Measurements from ENCODE around the gene SAV1. TPM values are rescaled to one million over a fixed set of nuclear protein-coding genes. Genes with fewer than 3 reads are reported as not detected.
A peak's percentile ranks its signal among the peaks of the same experiment; 100 is the strongest.

Gene SAV1
- total and polyA plus RNA-seq, 8 donors: 11.2 to 58.0 (median 26.0) TPM

DNA sequence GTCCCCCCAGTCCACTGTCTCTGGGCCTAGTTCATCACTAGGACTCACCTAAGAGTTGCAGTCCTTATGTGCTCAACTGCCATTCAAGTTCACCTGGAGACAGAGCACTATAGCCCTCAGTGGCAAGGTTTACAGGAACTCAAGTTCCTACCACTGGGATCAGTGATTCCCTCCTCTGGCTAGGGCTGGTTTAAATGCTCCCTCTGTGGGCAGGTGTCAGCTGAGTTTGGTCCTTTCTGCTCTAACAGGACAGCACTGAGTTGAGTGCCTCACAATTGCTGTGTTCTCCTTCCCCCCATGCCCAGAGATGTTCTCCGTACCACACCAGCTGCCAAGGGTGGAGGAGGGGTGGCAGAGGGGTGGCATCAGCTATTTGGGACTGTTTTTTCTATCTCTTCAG is 20.8 kb upstream of the SAV1 start:
- H3K4me1 ChIP-seq: no peaks in the 10 kb centered on the region
- H3K9me3 ChIP-seq: peaks cover 0 to 2% (median 0%) of the 10 kb centered on the region in 4 donors
- intact Hi-C loops (cut with DNase I; ENCODE audit: low total_unique reads): loop anchor here (5.0 kb wide), 1 partner anchor 238 kb away; no protein-coding TSS in a partner anchor
- H3K36me3 ChIP-seq: no peaks in the 10 kb centered on the region
- TF ChIP-seq POLR2AphosphoS5 (IDR thresholded peaks at IDR 0.05): no peak
- TF ChIP-seq, protein P1, sequence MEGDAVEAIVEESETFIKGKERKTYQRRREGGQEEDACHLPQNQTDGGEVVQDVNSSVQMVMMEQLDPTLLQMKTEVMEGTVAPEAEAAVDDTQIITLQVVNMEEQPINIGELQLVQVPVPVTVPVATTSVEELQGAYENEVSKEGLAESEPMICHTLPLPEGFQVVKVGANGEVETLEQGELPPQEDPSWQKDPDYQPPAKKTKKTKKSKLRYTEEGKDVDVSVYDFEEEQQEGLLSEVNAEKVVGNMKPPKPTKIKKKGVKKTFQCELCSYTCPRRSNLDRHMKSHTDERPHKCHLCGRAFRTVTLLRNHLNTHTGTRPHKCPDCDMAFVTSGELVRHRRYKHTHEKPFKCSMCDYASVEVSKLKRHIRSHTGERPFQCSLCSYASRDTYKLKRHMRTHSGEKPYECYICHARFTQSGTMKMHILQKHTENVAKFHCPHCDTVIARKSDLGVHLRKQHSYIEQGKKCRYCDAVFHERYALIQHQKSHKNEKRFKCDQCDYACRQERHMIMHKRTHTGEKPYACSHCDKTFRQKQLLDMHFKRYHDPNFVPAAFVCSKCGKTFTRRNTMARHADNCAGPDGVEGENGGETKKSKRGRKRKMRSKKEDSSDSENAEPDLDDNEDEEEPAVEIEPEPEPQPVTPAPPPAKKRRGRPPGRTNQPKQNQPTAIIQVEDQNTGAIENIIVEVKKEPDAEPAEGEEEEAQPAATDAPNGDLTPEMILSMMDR (IDR thresholded peaks at IDR 0.05): no peak
- TF ChIP-seq POLR2A (IDR thresholded peaks at IDR 0.05): no peak
- no peak for TF ChIP-seq EP300 (IDR thresholded peaks at IDR 0.05)
- no peak for DNase-seq
- no peak overlapping the region for H3K4me3 ChIP-seq
- 88 to 100% (median 97%) methylated on average over 1 of the region's 1 CpG for WGBS, 5 donors
- no peak overlapping the region for H3K27ac ChIP-seq
- no peaks in the 10 kb centered on the region for H3K27me3 ChIP-seq

DNA sequence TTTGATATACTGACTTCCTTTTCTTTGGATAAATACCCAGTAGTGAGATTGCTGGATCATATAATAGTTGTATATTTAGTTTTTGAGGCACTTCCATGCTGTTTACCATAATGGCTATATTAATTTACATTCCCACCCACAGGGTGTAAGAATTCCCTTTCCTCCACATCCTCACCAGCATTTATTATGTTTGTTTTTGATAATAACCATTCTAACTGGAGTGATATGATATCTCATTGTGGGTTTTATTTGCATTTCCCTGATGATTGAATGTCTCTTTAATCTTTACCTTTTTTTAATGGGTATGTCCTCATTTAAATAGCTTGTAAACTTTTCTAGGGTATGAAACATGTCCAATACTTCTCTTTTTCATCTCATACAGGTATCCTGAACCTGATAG is 11.6 kb upstream of the SAV1 start:
- H3K36me3 ChIP-seq: no peaks in the 10 kb centered on the region
- H3K27me3 ChIP-seq: no peaks in the 10 kb centered on the region
- DNase-seq: no peak
- H3K4me3 ChIP-seq: no peak overlapping the region
- no peak for TF ChIP-seq POLR2A (IDR thresholded peaks at IDR 0.05)
- TF ChIP-seq POLR2AphosphoS5 (IDR thresholded peaks at IDR 0.05): no peak
- TF ChIP-seq EP300 (IDR thresholded peaks at IDR 0.05): no peak
- TF ChIP-seq, protein P1 (IDR thresholded peaks at IDR 0.05): no peak
- no peaks in the 10 kb centered on the region for H3K9me3 ChIP-seq
- H3K27ac ChIP-seq: no peak overlapping the region
- intact Hi-C loops (cut with DNase I; ENCODE audit: low total_unique reads): no loop called here
- H3K4me1 ChIP-seq: peaks cover 9 to 34% (median 15%) of the 10 kb centered on the region in 4 donors

DNA sequence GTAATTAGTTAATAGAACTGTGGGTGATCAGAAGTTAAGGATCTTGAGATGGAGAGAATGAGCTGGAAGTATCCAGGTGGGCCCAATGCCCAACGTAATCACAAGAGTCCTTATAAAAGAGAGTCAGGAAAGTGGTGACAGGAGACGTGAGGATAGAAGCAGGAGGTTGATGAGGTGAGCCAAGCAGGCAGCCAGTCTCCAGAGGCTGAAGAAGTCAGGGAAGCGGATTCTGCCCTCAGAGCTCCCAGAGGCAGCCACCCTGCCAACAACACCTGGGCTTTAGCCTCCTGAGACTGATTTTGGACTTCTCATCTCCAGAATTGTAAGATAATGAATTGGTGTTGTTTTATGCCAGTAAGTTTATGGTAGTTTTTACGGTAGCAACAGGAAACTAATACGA is 10.1 kb upstream of the SAV1 start:
- intact Hi-C loops (cut with DNase I; ENCODE audit: low total_unique reads): no loop called here
- DNase-seq: no peak
- TF ChIP-seq POLR2AphosphoS5 (IDR thresholded peaks at IDR 0.05) (no peak), POLR2A (IDR thresholded peaks at IDR 0.05) (no peak)
- H3K27ac ChIP-seq: peak overlapping the region in 3 of 5 donors; percentile 16 to 40 (median 39)
- H3K9me3 ChIP-seq: no peaks in the 10 kb centered on the region
- H3K4me3 ChIP-seq: no peak overlapping the region
- no peaks in the 10 kb centered on the region for H3K27me3 ChIP-seq
- 58 to 76% (median 66%) methylated on average over 5 of the region's 5 CpGs for WGBS, 5 donors
- H3K36me3 ChIP-seq: no peaks in the 10 kb centered on the region
- H3K4me1 ChIP-seq: peaks cover 9 to 34% (median 15%) of the 10 kb centered on the region in 4 donors

DNA sequence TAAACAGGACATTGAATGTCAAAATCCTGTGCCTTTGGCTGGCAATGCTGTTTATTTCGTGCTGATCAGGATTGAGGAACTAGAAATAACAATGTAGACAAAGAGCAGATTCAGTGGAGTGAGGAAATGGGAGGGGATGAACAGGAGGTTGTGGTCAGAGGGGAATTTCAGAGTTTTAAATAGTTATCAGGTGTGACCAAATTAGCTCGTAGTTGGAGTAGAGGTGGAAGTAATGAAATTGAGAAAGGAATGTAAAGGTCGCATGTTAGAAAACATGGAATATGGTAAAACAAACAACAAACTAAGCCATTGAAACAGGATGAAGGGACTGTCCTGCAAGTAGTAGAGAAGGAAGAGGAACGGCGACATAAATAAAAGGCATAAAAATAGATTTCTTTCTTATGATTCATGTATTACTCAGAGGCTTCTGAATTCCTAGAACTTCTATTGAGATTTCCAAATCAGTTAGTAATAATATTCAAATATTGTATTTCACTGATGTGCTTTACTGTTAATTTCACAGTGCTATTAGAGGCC is 9.5 kb upstream of the SAV1 start:
- no peak for DNase-seq
- no peaks in the 10 kb centered on the region for H3K27me3 ChIP-seq
- no peak overlapping the region for H3K4me3 ChIP-seq
- H3K36me3 ChIP-seq: no peaks in the 10 kb centered on the region
- no peaks in the 10 kb centered on the region for H3K9me3 ChIP-seq
- intact Hi-C loops (cut with DNase I; ENCODE audit: low total_unique reads): no loop called here
- H3K4me1 ChIP-seq: peaks cover 9 to 34% (median 15%) of the 10 kb centered on the region in 4 donors
- WGBS, 5 donors: 16 to 40% (median 26%) methylated on average over 5 of the region's 5 CpGs
- TF ChIP-seq POLR2AphosphoS5 (IDR thresholded peaks at IDR 0.05): no peak
- TF ChIP-seq, protein P1 (IDR thresholded peaks at IDR 0.05): no peak
- TF ChIP-seq EP300 (IDR thresholded peaks at IDR 0.05): no peak
- no peak for TF ChIP-seq POLR2A (IDR thresholded peaks at IDR 0.05)
- H3K27ac ChIP-seq: peak overlapping the region in 4 of 5 donors; percentile 14 to 39 (median 18)

DNA sequence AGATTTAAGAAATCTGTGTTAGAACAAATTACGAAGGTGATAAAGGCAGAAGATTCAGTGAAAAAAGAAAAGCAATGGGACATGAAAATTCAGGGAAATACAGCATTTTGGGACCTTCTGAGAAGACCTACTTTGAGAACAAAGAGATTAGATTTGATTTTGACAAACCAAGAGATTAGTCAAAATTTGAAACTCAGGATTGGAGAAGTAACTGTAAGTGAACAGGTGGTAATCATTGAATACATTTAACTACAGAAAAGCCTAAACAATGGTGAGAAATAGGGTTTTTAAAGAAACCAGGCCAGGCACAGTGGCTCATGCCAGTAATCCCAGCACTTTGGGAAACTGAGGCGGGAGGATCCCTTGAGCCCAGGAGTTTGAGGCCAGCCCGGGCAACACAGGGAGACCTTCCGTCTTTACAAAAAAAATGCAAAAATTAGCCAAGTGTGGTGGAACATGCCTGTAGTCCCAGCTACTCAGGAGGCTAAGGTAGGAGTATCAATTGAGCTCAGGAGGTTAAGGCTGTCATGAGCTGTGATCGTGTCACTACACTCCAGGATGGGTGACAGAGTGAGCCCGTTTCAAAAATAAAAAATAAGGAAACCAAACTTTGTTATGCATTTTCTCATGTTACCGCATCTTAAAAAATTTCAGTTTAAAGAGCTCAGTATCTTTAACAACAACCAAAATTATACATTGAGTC is 8.9 kb upstream of the SAV1 start:
- Histone ChIP-seq H3K4me1 (peaks cover 9 to 34% (median 15%) of the 10 kb centered on the region in 4 donors), H3K36me3 (no peaks in the 10 kb centered on the region), H3K4me3 (no peak overlapping the region), H3K27ac (peak overlapping the region in 4 of 5 donors; percentile 14 to 39 (median 20)), H3K27me3 (no peaks in the 10 kb centered on the region), H3K9me3 (no peaks in the 10 kb centered on the region)
- no peak for TF ChIP-seq POLR2AphosphoS5 (IDR thresholded peaks at IDR 0.05)
- no peak for TF ChIP-seq POLR2A (IDR thresholded peaks at IDR 0.05)
- TF ChIP-seq, protein P1 (IDR thresholded peaks at IDR 0.05): no peak
- no peak for TF ChIP-seq EP300 (IDR thresholded peaks at IDR 0.05)
- 82 to 90% (median 87%) methylated on average over 7 of the region's 7 CpGs for WGBS, 5 donors
- intact Hi-C loops (cut with DNase I; ENCODE audit: low total_unique reads): no loop called here
- no peak for DNase-seq

Data from stomach (tissue), 9 donors.